Measurements from ENCODE around the gene MPHOSPH9. TPM values are rescaled to one million over a fixed set of nuclear protein-coding genes. Genes with fewer than 3 reads are reported as not detected.

MPHOSPH9 gene
- total and polyA plus RNA-seq, 7 donors, result 4.2 to 47.6 (median 17.4) TPM

DNA sequence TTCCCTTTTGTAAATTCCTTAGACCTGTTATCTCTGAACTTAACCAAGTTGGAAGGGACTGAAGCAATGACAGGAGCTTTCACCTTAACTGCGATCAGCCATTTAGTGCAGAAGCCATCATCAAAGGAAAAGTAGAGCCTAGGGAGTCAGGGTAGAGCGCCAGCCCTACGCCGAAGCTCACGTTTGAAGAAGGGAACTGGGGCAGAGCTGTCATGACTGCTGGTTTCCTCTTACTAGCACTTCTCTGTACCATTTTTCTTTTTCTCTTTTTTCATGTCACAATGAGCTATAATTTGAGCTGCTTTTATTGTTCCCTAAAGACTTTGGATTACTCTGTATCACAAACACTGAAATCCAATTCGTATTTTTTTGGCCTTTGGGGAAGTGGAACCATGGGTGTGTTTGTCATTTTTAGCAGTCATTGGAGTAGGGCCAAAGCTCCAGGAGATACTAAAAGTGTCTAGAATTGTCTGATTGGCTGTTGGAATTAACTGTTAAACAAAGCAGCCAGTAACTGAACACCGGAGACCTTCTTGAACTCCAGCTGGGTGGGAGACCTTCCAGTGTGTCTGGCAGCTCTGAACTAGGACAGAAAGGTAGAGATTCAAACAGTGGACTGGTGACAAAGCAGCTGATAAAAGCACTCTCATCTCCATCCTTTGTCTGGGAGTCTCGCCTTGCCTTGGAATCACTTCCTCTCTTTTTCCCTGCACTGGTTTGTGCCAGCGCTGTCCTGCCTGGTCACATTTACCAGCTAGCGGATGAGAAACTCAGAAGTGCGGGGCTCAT lies 9.4 kb upstream of the MPHOSPH9 start:
- H3K4me1 ChIP-seq, result peaks cover 0 to 34% (median 19%) of the 10 kb centered on the region in 4 donors
- TF ChIP-seq POLR2A (IDR thresholded peaks at IDR 0.05) (no peak), POLR2AphosphoS5 (IDR thresholded peaks at IDR 0.05) (no peak), EP300 (IDR thresholded peaks at IDR 0.05) (no peak)
- TF ChIP-seq, protein P1, sequence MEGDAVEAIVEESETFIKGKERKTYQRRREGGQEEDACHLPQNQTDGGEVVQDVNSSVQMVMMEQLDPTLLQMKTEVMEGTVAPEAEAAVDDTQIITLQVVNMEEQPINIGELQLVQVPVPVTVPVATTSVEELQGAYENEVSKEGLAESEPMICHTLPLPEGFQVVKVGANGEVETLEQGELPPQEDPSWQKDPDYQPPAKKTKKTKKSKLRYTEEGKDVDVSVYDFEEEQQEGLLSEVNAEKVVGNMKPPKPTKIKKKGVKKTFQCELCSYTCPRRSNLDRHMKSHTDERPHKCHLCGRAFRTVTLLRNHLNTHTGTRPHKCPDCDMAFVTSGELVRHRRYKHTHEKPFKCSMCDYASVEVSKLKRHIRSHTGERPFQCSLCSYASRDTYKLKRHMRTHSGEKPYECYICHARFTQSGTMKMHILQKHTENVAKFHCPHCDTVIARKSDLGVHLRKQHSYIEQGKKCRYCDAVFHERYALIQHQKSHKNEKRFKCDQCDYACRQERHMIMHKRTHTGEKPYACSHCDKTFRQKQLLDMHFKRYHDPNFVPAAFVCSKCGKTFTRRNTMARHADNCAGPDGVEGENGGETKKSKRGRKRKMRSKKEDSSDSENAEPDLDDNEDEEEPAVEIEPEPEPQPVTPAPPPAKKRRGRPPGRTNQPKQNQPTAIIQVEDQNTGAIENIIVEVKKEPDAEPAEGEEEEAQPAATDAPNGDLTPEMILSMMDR (IDR thresholded peaks at IDR 0.05), result no peak
- no peaks in the 10 kb centered on the region for H3K27me3 ChIP-seq
- H3K27ac ChIP-seq, result peak overlapping the region; percentile 10 to 32 (median 22)
- WGBS, 2 donors, result 53 to 57% methylated on average over 11 of the region's 11 CpGs
- H3K4me3 ChIP-seq, result no peak overlapping the region
- H3K36me3 ChIP-seq, result peaks cover 0 to 7% (median 0%) of the 10 kb centered on the region in 4 donors
- DNase-seq, result no peak
- intact Hi-C loops (cut with DNase I), result no loop called here
- H3K9me3 ChIP-seq, result no peaks in the 10 kb centered on the region

DNA sequence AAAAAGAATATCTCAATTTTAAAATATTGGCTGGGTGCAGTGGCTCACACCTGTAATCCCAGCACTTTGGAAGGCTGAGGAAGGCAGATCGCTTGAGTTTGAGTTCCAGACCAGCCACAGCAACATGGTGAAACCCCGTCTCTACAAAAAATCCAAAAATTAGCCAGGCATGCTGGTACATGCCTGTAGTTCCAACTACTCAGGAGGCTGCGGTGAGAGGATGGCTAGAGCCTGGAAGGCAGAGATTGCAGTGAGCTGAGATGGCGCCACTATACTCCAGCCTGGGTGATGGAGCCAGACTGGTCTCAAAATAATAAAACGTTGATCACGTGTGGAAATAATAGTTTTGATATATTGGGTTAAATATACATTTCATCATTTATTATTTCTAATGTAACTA lies 6.0 kb upstream of the MPHOSPH9 start:
- no peak overlapping the region for H3K4me3 ChIP-seq
- WGBS, 2 donors, result 91 to 93% methylated on average over 6 of the region's 6 CpGs
- intact Hi-C loops (cut with DNase I), result no loop called here
- H3K36me3 ChIP-seq, result peaks cover 0 to 7% (median 0%) of the 10 kb centered on the region in 4 donors
- TF ChIP-seq POLR2AphosphoS5 (IDR thresholded peaks at IDR 0.05), result no peak
- TF ChIP-seq POLR2A (IDR thresholded peaks at IDR 0.05), result no peak
- no peak for TF ChIP-seq EP300 (IDR thresholded peaks at IDR 0.05)
- TF ChIP-seq, protein P1 (IDR thresholded peaks at IDR 0.05), result no peak
- no peak for DNase-seq
- no peaks in the 10 kb centered on the region for H3K9me3 ChIP-seq
- H3K4me1 ChIP-seq, result peaks cover 0 to 54% (median 29%) of the 10 kb centered on the region in 4 donors
- H3K27me3 ChIP-seq, result no peaks in the 10 kb centered on the region
- H3K27ac ChIP-seq, result peak overlapping the region in 1 of 4 donors; percentile 60

DNA sequence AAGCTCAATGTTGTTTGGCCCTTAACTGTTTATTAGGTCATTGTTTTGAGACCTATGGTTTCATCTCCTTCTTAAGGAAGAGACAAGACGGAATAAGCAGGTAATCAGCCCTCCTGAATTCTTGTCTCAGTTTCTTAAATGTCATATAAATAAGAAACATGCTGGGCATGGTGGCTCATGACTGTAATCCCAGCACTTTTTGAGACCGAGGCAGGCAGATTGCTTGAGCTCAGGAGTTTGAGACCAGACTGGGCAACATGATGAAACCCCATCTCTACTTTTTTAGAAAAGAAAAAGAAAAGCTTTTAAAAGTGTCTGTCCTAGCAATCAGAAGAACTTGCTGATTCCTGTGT lies 5.4 kb upstream of the MPHOSPH9 start:
- Histone ChIP-seq H3K9me3 (no peaks in the 10 kb centered on the region), H3K27me3 (no peaks in the 10 kb centered on the region), H3K27ac (peak overlapping the region in 3 of 4 donors; percentile 41 to 60 (median 60)), H3K4me3 (no peak overlapping the region), H3K36me3 (peaks cover 0 to 7% (median 0%) of the 10 kb centered on the region in 4 donors), H3K4me1 (peaks cover 0 to 56% (median 33%) of the 10 kb centered on the region in 4 donors)
- 53 to 64% methylated on average over 2 of the region's 2 CpGs for WGBS, 2 donors
- DNase-seq, result no peak
- intact Hi-C loops (cut with DNase I), result no loop called here
- TF ChIP-seq, protein P1 (IDR thresholded peaks at IDR 0.05), result no peak
- TF ChIP-seq EP300 (IDR thresholded peaks at IDR 0.05) (no peak), POLR2A (IDR thresholded peaks at IDR 0.05) (no peak), POLR2AphosphoS5 (IDR thresholded peaks at IDR 0.05) (no peak)

DNA sequence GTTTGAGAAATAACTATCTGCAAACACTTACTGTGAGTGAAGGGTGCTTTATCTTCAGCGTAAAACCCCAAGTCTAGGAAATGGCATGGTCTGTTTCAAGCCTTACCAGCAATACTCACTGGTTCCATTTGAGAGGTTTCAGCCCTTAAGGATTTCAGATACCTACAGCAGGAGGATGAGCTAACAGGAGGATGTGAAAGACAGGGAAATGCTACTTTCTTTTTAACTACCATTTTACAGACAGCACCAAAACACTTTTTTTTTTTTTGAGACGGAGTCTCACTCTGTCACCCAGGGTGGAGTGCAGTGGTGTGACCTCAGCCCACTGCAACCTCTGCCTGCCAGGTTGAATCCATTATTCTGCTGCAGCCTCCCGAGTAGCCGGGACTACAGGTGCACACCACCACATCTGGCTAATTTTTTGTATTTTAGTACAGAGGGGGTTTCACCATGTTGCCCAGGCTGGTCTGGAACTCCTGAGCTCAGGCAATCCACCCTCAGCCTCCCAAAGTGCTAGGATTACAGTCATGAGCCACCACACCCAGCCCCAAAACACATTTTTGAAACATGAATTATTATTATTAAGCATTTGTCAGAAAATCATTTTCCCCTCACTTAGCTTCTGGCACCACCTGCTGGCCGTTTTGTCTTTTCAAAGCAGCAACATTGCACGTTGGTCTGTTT lies 4.8 kb upstream of the MPHOSPH9 start:
- DNase-seq, result peak; percentile 80
- Histone ChIP-seq H3K27ac (peak overlapping the region in 2 of 4 donors; percentile 38 to 60), H3K4me1 (peaks cover 0 to 51% (median 31%) of the 10 kb centered on the region in 4 donors), H3K36me3 (peaks cover 0 to 7% (median 0%) of the 10 kb centered on the region in 4 donors), H3K27me3 (no peaks in the 10 kb centered on the region), H3K9me3 (no peaks in the 10 kb centered on the region), H3K4me3 (no peak overlapping the region)
- intact Hi-C loops (cut with DNase I), result loop anchor here (2.0 kb wide), 1 partner anchor 377 kb away; no protein-coding TSS in a partner anchor
- TF ChIP-seq POLR2A (IDR thresholded peaks at IDR 0.05), result no peak
- TF ChIP-seq, protein P1 (IDR thresholded peaks at IDR 0.05), result peak; percentile 56 to 72 (median 66)
- no peak for TF ChIP-seq EP300 (IDR thresholded peaks at IDR 0.05)
- TF ChIP-seq POLR2AphosphoS5 (IDR thresholded peaks at IDR 0.05), result peak in 2 of 4 donors; percentile 64 to 67
- 47 to 55% methylated on average over 6 of the region's 6 CpGs for WGBS, 2 donors

All from sigmoid colon (tissue), 7 donors.